GM23338 (cell line): ENCODE results near the gene RFESD. TPM values are rescaled to one million over a fixed set of nuclear protein-coding genes. Genes with fewer than 3 reads are reported as not detected.

Source experiments
- ATAC-seq: fragments of 200-7000 bp; cut with Tn5 transposase; 3 replicates; pipeline ENCODE4 v1.9.1; 2020
- DNase-seq: peaks from one replicate; pipeline ENCODE4 v3.0.0-alpha.2; 2015; ENCODE audit warnings: low spot score
- H2AFZ ChIP-seq: fragments of 200-600 bp; sonication (generic); 2 replicates; pipeline ENCODE4 v1.8.0; 2016; ENCODE audit warnings: antibody characterized with exemption, mild to moderate bottlenecking, moderate library complexity
- H3F3A ChIP-seq: fragments of 200-600 bp; sonication (generic); replicated peaks from 2 replicates; pipeline ENCODE4 v1.8.0; 2017; ENCODE audit warnings: antibody characterized with exemption, mixed run types, low read depth
- H3K27ac ChIP-seq: fragments of 200-600 bp; sonication (generic); 2 replicates; pipeline ENCODE4 v1.6.1; 2016; ENCODE audit warnings: low read depth
- H3K27me3 ChIP-seq: fragments of 200-600 bp; sonication (generic); 2 replicates; pipeline ENCODE4 v1.8.0; 2016; ENCODE audit warnings: mild to moderate bottlenecking, mixed run types, moderate library complexity; ENCODE audit not compliant: insufficient read depth
- H3K36me3 ChIP-seq: fragments of 200-600 bp; sonication (generic); 2 replicates; pipeline ENCODE4 v1.8.0; 2016; ENCODE audit warnings: mild to moderate bottlenecking; ENCODE audit not compliant: insufficient read depth
- H3K4me1 ChIP-seq: fragments of 200-600 bp; sonication (generic); 2 replicates; pipeline ENCODE4 v1.8.0; 2016; ENCODE audit warnings: mild to moderate bottlenecking, moderate library complexity; ENCODE audit not compliant: insufficient read depth
- H3K4me2 ChIP-seq: fragments of 200-600 bp; sonication (generic); 2 replicates; pipeline ENCODE4 v1.7.1; 2017; ENCODE audit warnings: mixed run types
- H3K4me3 ChIP-seq: fragments of 200-600 bp; sonication (generic); 2 replicates; pipeline ENCODE4 v1.6.1; 2016; ENCODE audit warnings: mixed run types
- H3K79me2 ChIP-seq: fragments of 200-600 bp; sonication (generic); replicated peaks from 2 replicates; pipeline ENCODE4 v1.8.0; 2017; ENCODE audit warnings: mild to moderate bottlenecking; ENCODE audit not compliant: insufficient read depth
- H3K9me2 ChIP-seq: fragments of 200-600 bp; sonication (generic); 2 replicates; pipeline ENCODE4 v1.8.0; 2017; ENCODE audit not compliant: insufficient read depth
- H4K20me1 ChIP-seq: fragments of 200-600 bp; sonication (generic); replicated peaks from 2 replicates; pipeline ENCODE4 v1.8.0; 2017; ENCODE audit warnings: mild to moderate bottlenecking; ENCODE audit not compliant: insufficient read depth
- H3K27ac Mint-ChIP-seq: 2 replicates; pipeline ENCODE4 v1.8.0; 2020; ENCODE audit warnings: inconsistent platforms, mild to moderate bottlenecking, moderate library complexity, mixed read lengths
- H3K27me3 Mint-ChIP-seq: 3 replicates; pipeline ENCODE4 v1.8.0; 2022; ENCODE audit warnings: low read depth, mild to moderate bottlenecking, moderate library complexity, mixed read lengths, inconsistent platforms; ENCODE audit not compliant: insufficient read depth, poor library complexity
- H3K36me3 Mint-ChIP-seq: 3 replicates; pipeline ENCODE4 v1.8.0; 2021; ENCODE audit warnings: low read depth, mild to moderate bottlenecking, inconsistent platforms, moderate library complexity, mixed read lengths
- H3K4me1 Mint-ChIP-seq: 3 replicates; pipeline ENCODE4 v1.8.0; 2020; ENCODE audit warnings: mild to moderate bottlenecking, inconsistent platforms, mixed read lengths
- H3K4me3 Mint-ChIP-seq: 3 replicates; pipeline ENCODE4 v1.8.0; 2021; ENCODE audit warnings: moderate library complexity, mild to moderate bottlenecking, inconsistent platforms, mixed read lengths
- H3K9me3 Mint-ChIP-seq: 3 replicates; pipeline ENCODE4 v1.8.0; 2020; ENCODE audit warnings: moderate library complexity, mild to moderate bottlenecking, inconsistent platforms, mixed read lengths
- CREB1 ChIP-seq: fragments of 250-450 bp; sonication (Bioruptor Pico); IDR thresholded peaks from 2 replicates; pipeline ENCODE4 v1.5.0; 2020; ENCODE audit warnings: low read depth, mild to moderate bottlenecking, moderate library complexity
- CTCF ChIP-seq, 2 experiments: fragments of 200-600 bp in 1 of 2; sonication (generic) in 1 of 2; conservative IDR thresholded peaks; 2 replicates each; pipeline versions ENCODE4 v1.5.1 to v1.6.1; 2016 to 2017; ENCODE audit warnings: antibody characterized with exemption in 2 of 2, low read depth in 2 of 2, mild to moderate bottlenecking in 2 of 2, moderate library complexity in 1 of 2
- EZH2 ChIP-seq: fragments of 200-600 bp; sonication (generic); IDR thresholded peaks from one replicate; pipeline ENCODE4 v1.8.0; 2017; ENCODE audit warnings: antibody characterized with exemption, mild to moderate bottlenecking, low read depth; ENCODE audit not compliant: unreplicated experiment
- JUNB ChIP-seq: IDR thresholded peaks from one replicate; pipeline ENCODE4 v1.6.1; 2016; ENCODE audit warnings: antibody characterized with exemption; ENCODE audit not compliant: unreplicated experiment
- NANOG ChIP-seq: IDR thresholded peaks from 2 replicates; pipeline ENCODE4 v1.6.1; 2016; ENCODE audit warnings: antibody characterized with exemption, borderline replicate concordance
- POLR2AphosphoS5 ChIP-seq: IDR thresholded peaks from 2 replicates; pipeline ENCODE4 v1.6.1; 2016; ENCODE audit warnings: antibody characterized with exemption, low read depth
- STAT1 ChIP-seq: IDR thresholded peaks from one replicate; pipeline ENCODE4 v1.6.1; 2016; ENCODE audit warnings: antibody characterized with exemption; ENCODE audit not compliant: unreplicated experiment
- ZNF114 ChIP-seq: fragments of 250-450 bp; sonication (Bioruptor Pico); IDR thresholded peaks from 2 replicates; pipeline ENCODE4 v1.5.0; 2020; ENCODE audit warnings: mild to moderate bottlenecking, moderate library complexity
- ZNF462 ChIP-seq: fragments of 250-450 bp; sonication (Bioruptor Pico); IDR thresholded peaks from 2 replicates; pipeline ENCODE4 v1.5.0; 2020; ENCODE audit warnings: mild to moderate bottlenecking, moderate library complexity
- polyA plus RNA-seq: library from polyadenylated mRNA; unstranded; fragments of >200 nt; fragmentation: Nextera tagmentation; extraction: Ambion mirVana; gene quantifications from 2 replicates; pipeline ENCODE4 v1.2.1, GENCODE V29; 2016
- total RNA-seq: library from RNA; depleted of rRNA; stranded (reverse); fragments of >200 nt; shearing (Covaris generic); gene quantifications from 2 replicates; pipeline ENCODE4 v1.2.3, GENCODE V29; 2014
- TF ChIP-seq, protein P1 (sequence below): IDR thresholded peaks from 2 replicates; pipeline ENCODE4 v1.6.1; 2016; ENCODE audit warnings: antibody characterized with exemption

The RFESD gene
- total and polyA plus RNA-seq, 2 experiments from 2014 or later: 2.4 to 6.9 TPM

DNA sequence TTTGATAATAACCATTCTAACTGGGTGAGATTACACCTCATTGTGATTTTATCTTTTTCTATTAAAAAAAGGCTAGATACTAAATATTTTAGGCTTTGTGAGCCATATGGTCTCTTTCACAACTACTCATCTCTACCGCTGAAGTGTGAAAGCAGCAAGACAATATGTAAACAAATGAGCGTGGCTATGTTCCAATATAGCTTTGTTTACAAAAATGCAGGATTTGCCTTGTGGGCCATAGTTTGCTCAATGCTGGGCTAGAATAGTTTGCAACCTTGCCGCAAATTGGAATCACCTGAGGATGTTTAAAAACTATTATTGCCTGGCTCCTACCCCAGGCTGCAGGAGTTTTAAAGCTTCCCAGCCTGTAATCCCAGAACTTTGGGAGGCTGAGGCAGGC is 36.9 kb upstream of the RFESD start (continued):
- TF ChIP-seq ZNF462 (CRISPR knock-in tag) (no peak), EZH2 (no peak), CREB1 (CRISPR knock-in tag) (no peak), CTCF (conservative IDR thresholded peaks at IDR 0.05; ENCODE audit: low read depth in 2 of 2) (no peak)
- TF ChIP-seq, protein P1, sequence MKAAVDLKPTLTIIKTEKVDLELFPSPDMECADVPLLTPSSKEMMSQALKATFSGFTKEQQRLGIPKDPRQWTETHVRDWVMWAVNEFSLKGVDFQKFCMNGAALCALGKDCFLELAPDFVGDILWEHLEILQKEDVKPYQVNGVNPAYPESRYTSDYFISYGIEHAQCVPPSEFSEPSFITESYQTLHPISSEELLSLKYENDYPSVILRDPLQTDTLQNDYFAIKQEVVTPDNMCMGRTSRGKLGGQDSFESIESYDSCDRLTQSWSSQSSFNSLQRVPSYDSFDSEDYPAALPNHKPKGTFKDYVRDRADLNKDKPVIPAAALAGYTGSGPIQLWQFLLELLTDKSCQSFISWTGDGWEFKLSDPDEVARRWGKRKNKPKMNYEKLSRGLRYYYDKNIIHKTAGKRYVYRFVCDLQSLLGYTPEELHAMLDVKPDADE: no peak

DNA sequence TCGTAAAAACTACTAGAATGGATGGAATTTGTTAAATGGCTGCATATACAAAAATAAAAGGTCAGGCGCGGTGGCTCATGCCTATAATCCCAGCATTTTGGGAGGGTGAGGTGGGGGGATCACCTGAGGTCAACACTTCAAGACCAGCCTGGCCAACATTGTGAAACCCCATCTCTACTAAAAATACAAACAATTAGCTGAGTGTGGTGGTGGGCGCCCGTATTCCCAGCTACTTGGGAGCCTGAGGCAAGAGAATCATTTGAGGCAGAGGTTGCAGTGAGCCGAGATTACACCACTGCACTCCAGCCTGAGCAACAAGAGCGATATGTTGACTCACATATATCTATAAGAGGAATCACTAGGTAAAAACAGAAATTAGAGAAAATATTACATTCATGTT is 36.0 kb upstream of the RFESD start:
- H3K9me3 Mint-ChIP-seq: peaks cover 15% of the 10 kb centered on the region; the same call in 2 of the 3 replicates
- no peak overlapping the region for H3K4me3 ChIP-seq
- ATAC-seq (no peak), DNase-seq (no peak)
- H3K27ac ChIP-seq: no peak overlapping the region
- no peak overlapping the region for H3K4me3 Mint-ChIP-seq
- no peaks in the 10 kb centered on the region for H3K4me1 ChIP-seq
- no peaks in the 10 kb centered on the region for H3F3A ChIP-seq
- H3K9me2 ChIP-seq: no peaks in the 10 kb centered on the region
- H3K27me3 ChIP-seq: no peaks in the 10 kb centered on the region
- H3K36me3 ChIP-seq: no peaks in the 10 kb centered on the region; the same call in 1 of the 2 replicates
- no peak overlapping the region for H3K4me2 ChIP-seq
- H3K27me3 Mint-ChIP-seq: peaks cover 2% of the 10 kb centered on the region
- H3K4me1 Mint-ChIP-seq: no peaks in the 10 kb centered on the region
- no peak overlapping the region for H3K27ac Mint-ChIP-seq
- H4K20me1 ChIP-seq: no peaks in the 10 kb centered on the region
- H2AFZ ChIP-seq: no peak overlapping the region
- no peaks in the 10 kb centered on the region for H3K79me2 ChIP-seq
- peaks cover 12% of the 10 kb centered on the region for H3K36me3 Mint-ChIP-seq
- TF ChIP-seq POLR2AphosphoS5 (no peak), NANOG (no peak), JUNB (no peak), ZNF114 (CRISPR knock-in tag) (no peak), STAT1 (no peak), CREB1 (CRISPR knock-in tag) (no peak), CTCF (conservative IDR thresholded peaks at IDR 0.05; ENCODE audit: low read depth in 2 of 2) (no peak)
- TF ChIP-seq, protein P1: no peak
